ENCODE results near the gene ZBTB11.
"Not testable (repeated sequence)": the region's sequence is repeated elsewhere in the genome, so short reads cannot be mapped to it uniquely, and the experiment has no call there.

The ZBTB11 gene

DNA sequence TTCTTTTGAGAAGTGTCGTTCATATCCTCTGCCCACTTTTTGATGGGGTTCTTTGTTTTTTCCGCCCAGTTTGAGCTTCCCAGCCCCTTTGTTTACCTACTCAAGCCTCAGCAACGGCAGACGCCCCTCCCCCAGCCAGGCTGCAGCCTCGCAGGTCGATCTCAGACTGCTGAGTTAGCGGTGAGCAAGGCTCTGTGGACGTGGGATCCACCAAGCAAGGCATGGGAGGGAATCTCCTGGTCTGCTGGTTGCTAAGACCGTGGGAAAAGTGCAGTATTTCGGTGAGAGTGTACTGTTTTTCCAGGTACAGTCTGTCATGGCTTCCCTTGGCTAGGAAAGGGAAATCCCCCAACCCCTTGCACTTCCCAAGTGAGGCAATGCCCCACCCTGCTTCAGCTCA lies 71.5 kb downstream of the ZBTB11 start:
- DNase-seq, result not testable (repeated sequence)

DNA sequence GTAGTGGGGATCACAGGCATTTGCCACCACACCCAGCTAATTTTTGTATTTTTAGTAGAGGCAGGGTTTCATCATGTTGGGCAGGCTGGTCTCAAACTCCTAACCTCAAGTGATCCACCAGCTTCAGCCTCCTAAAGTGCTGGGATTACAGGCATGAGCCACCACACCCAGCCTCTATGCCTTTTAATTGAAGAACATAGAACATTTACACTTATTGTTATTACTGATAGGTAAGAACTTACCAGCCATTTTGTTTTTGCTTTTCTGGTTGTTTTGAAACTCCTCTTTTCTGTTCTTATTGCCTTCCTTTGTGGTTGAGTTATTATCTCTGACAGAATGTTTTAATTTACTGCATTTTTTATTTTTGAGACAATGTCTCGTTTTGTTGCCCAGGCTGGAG lies 73.7 kb downstream of the ZBTB11 start:
- no peak for DNase-seq

DNA sequence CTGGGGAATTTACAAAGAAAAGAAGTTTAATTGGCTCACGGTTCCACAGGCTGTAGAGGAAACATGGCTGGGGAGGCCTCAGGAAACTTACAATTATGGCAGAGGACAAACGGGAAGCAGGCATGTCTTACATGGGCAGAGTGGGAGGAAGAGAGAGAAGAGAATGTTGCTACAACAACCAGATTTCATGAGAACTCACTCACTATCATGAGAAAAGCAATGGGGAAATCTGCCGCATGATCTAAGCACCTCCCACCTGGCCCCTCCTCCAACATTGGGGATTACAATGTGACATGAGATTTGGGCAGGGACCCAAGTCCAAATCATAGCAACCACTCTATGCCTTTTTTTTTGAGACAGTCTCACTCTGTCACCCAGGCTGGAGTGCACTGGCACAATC lies 74.2 kb downstream of the ZBTB11 start:
- no peak for DNase-seq
